Type B pancreatic cell (in vitro differentiated cells): ENCODE data around the gene SKP1. TPM values are rescaled to one million over a fixed set of nuclear protein-coding genes. Genes with fewer than 3 reads are reported as not detected.

Source experiments
- DNase-seq: peaks from one replicate; pipeline ENCODE4 v3.0.0; 2021; ENCODE audit warnings: mixed read lengths; ENCODE audit not compliant: unreplicated experiment; ENCODE audit errors: extremely low spot score
- H3K27ac Mint-ChIP-seq: 2 replicates; pipeline ENCODE4 v1.8.0; 2021; ENCODE audit warnings: mild to moderate bottlenecking, mixed read lengths
- H3K27me3 Mint-ChIP-seq: 2 replicates; pipeline ENCODE4 v1.8.0; 2021; ENCODE audit warnings: mixed read lengths
- H3K36me3 Mint-ChIP-seq: 2 replicates; pipeline ENCODE4 v1.8.0; 2021; ENCODE audit warnings: mixed read lengths
- H3K4me1 Mint-ChIP-seq: one replicate; pipeline ENCODE4 v1.8.0; 2021; ENCODE audit warnings: mixed read lengths; ENCODE audit not compliant: unreplicated experiment
- H3K4me3 Mint-ChIP-seq: 2 replicates; pipeline ENCODE4 v1.8.0; 2021; ENCODE audit warnings: mild to moderate bottlenecking, mixed read lengths
- H3K9me3 Mint-ChIP-seq: 2 replicates; pipeline ENCODE4 v1.8.0; 2021; ENCODE audit warnings: mixed read lengths
- microRNA-seq: library from miRNA; unstranded; fragments of <30 nt; microRNA quantifications from one replicate; pipeline ENCODE4, GENCODE V29; 2020
- total RNA-seq: library from RNA; stranded (reverse); gene quantifications from 2 replicates; pipeline ENCODE4 v1.2.1, GENCODE V29; 2021; ENCODE audit warnings: low replicate concordance
- TF ChIP-seq, protein P1 (sequence below): fragments of 200-600 bp; sonication (generic); conservative IDR thresholded peaks from 2 replicates; pipeline ENCODE4 v1.5.0; 2021; ENCODE audit warnings: antibody characterized with exemption, mild to moderate bottlenecking

SKP1 gene
- total RNA-seq, 1 donor from 2014 or later: 332 TPM

DNA sequence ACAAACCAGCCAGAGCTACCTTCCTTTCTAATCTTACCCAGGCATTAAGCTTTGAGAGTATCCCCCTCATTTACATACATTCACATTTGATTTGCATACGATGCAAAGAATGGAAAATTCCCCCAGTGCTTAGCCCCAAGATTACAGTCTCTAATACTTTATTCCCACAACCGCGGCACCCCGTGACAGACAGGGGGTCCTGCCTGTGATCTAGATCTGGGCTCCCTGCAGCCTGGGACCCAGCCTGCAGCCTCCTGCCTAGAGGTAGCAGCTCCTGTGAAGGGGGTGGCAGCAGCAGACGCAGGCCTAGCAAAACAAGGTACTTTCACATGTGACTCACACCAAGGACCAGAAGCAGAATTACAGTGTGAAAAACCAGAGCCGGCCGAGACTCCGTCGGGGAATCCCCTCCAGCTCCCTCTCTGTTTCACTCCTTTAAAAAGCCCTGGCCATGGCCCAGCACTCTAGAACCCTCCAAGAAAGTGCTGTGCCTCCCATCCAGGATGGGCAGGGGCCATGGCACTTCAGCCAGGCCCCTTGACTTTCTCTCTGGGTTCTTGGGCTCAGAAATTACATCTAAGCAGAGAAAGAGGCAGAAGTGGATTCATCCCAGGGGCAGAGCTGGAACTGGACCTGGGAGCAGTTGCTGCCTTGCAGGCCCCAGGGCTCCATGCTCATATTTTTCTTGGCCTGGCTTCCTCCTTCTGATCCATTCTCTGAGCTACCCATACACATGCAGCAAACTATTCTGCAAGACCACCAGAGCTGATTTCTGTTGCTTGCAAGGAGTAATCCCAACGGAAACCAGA, 76.3 kb downstream of the SKP1 start:
- H3K4me3 Mint-ChIP-seq: no peak overlapping the region
- no peak for DNase-seq
- H3K27ac Mint-ChIP-seq: peak overlapping the region; percentile 50
- no peaks in the 10 kb centered on the region for H3K27me3 Mint-ChIP-seq
- TF ChIP-seq, protein P1, sequence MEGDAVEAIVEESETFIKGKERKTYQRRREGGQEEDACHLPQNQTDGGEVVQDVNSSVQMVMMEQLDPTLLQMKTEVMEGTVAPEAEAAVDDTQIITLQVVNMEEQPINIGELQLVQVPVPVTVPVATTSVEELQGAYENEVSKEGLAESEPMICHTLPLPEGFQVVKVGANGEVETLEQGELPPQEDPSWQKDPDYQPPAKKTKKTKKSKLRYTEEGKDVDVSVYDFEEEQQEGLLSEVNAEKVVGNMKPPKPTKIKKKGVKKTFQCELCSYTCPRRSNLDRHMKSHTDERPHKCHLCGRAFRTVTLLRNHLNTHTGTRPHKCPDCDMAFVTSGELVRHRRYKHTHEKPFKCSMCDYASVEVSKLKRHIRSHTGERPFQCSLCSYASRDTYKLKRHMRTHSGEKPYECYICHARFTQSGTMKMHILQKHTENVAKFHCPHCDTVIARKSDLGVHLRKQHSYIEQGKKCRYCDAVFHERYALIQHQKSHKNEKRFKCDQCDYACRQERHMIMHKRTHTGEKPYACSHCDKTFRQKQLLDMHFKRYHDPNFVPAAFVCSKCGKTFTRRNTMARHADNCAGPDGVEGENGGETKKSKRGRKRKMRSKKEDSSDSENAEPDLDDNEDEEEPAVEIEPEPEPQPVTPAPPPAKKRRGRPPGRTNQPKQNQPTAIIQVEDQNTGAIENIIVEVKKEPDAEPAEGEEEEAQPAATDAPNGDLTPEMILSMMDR: no peak
- H3K9me3 Mint-ChIP-seq: no peaks in the 10 kb centered on the region
- H3K4me1 Mint-ChIP-seq: peaks cover 17% of the 10 kb centered on the region
- H3K36me3 Mint-ChIP-seq: no peaks in the 10 kb centered on the region

DNA sequence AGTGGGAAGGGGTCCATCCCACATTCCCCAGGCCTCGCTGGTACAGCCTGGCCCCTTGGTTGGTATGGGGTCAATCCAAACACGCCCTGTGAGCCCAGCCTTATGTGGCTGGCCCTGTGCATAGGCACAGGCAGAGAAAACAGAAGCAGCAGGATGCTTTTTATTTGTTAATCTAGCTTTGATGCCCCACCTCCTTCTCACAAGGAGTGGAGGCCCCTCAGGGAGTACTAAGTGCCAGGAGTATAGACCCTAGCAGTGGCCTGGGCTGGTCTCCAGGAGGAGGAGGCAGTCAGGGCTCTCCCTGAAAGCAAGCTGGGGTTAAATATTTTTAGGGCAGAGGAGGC, 76.8 kb downstream of the SKP1 start:
- Mint-ChIP-seq H3K4me1 (peaks cover 17% of the 10 kb centered on the region), H3K9me3 (no peaks in the 10 kb centered on the region), H3K36me3 (no peaks in the 10 kb centered on the region), H3K27me3 (no peaks in the 10 kb centered on the region), H3K4me3 (no peak overlapping the region), H3K27ac (peak overlapping the region; percentile 50)
- DNase-seq: no peak
- TF ChIP-seq, protein P1: no peak

DNA sequence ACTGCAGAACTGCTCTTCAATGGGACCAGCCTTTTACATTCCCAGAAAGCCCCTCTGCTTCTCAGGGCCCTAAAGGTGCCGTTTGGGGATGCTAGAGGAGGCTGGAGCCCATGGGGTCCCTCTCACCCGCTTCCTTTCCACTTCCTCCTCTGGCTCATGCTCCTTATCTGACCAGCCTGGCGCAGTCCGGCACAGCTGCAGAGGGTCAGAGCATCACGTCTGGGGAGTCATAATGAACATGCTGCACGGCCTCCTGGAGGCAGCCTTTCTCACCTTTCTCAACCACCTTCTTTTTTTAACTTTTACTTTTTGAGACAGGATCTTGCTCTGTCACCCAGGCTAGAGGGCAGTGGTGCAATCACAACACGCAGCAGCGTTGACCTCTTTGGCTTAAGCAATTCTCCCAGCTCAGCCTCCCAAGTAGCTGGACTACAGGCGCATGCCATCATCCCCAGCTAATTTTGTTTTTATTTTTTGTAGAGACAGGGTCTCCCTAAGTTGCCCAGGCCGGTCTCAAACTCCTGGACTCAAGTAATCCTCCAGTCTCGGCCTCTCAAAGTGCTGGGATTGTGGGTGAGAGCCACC, 77.4 kb downstream of the SKP1 start:
- TF ChIP-seq, protein P1: no peak
- Mint-ChIP-seq H3K36me3 (no peaks in the 10 kb centered on the region), H3K9me3 (no peaks in the 10 kb centered on the region), H3K4me3 (no peak overlapping the region), H3K4me1 (peaks cover 17% of the 10 kb centered on the region), H3K27me3 (no peaks in the 10 kb centered on the region), H3K27ac (no peak overlapping the region)
- DNase-seq: no peak

Small RNA genes within 50 kb of the gene (microRNA-seq; reads per million reads assigned to microRNA genes)
- not detected for gene MIR3661

Other genes with a start within 250 kb of the SKP1 start
- 47.2 and 49.6 TPM in 2 replicates for gene C5orf15, start 208.3 kb downstream of the SKP1 start, total RNA-seq
- 186 and 219 TPM in 2 replicates for gene VDAC1, start 172.0 kb downstream of the SKP1 start, total RNA-seq
- gene TCF7, start 62.3 kb downstream of the SKP1 start, total RNA-seq: 6.2 and 11.7 TPM in 2 replicates
- gene PPP2CA, start 49.1 kb upstream of the SKP1 start, total RNA-seq: 141 and 152 TPM in 2 replicates
- 0.83 and 5.2 TPM in 2 replicates for gene CDKL3, start 190.2 kb upstream of the SKP1 start, total RNA-seq
- 70.9 and 93.0 TPM in 2 replicates for gene UBE2B, start 194.6 kb upstream of the SKP1 start, total RNA-seq
- 24.4 and 28.7 TPM in 2 replicates for gene CDKN2AIPNL, start 234.9 kb upstream of the SKP1 start, total RNA-seq